HG02943 (cell line): ENCODE results near the gene OCRL.

Experiments
- ATAC-seq: cut with Tn5 transposase; IDR thresholded peaks from one replicate; pipeline ENCODE4 v1.9.1; 2021; ENCODE audit warnings: mild to moderate bottlenecking, low read depth, moderate library complexity; ENCODE audit not compliant: unreplicated experiment

The OCRL gene

DNA sequence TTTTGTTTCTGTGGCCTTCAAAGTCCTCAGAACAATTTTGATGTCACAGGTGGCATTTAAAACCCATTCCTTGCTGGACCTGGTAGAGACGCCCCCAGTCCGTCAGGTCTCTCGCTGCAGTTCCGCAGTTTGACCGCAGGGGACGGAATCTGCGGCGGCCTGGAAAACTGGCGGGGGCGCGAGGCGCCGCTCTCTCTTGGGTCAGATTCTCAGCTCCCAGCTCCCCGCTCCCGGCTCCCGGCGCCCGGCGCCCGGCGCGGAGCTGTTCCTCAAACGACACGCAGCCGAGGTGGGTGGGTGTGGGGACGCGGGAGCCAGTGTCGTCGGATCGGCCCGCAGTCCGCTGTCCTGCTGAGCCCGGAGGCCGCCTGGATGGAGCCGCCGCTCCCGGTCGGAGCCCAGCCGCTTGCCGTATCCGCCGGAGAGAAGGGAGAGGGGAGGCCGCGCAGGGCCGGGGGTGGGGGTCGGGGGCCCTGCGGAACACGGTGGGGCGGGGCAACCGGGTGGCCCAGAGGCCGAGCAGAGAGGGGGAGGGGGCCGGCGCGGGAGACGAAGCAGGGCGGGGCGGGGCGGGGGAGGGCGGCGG lies at the start of gene OCRL:
Gene OCRL (plus strand): TSS at position 192 of the 586 bp plus-strand sequence. CDS start 181 bp downstream, at position 373.
- peak; percentile 88 for ATAC-seq

DNA sequence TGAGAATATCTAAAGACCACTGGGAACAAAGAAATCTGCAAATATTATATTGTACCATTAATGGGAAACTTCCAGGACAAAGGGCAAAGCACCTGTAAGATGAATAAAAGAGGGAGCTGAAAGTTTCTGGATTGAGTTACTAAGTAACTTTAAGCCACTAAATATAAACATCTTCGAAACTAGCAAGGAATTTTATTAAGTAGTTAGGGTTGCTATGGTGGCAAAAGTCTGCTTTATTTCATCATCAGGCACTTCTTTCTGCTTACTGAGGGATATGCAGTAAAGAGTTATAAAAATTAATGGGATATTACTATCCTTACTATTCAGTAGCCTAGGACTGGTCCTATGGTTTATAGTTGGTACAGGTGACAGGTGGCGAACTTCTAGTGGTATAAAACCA lies 49.7 kb upstream of the OCRL start:
- no peak for ATAC-seq

DNA sequence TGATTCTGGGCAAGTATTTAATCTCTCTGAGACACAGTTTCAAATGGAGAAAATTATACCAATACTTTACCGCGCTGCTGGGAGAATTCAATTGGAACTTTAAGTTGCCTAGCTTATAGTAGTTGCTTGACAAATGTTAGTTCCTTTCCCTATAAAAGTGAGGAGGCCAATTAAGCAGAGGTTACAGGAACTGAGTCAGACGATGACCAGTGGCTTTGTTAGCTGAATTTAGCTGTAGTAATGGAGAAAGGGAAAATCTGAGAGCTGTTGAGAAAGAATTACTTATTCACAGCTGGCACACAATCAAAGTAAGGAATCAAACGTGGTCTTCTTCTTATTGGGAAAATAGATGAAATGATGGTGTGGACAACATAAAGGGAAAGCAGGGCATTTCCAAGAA lies 46.4 kb upstream of the OCRL start:
- no peak for ATAC-seq

DNA sequence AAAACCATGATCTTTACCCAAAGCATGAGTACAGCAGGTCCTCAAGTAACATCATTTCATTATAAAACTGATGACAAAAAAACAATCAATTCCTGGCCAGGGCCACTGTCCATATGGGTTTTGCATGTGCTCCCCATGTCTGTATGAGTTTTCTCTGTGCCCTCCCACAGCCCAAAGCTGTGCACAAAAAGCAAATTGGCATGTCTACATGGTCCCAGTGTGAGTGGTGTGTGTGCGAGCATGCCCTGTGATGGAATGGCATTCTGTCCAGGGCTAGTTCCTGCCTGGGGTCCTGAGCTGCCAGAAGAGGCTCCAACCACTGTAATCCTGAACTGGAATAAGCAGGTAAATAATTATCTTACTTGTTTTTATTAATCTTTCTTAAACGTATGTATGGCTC lies 45.2 kb upstream of the OCRL start:
- no peak for ATAC-seq

DNA sequence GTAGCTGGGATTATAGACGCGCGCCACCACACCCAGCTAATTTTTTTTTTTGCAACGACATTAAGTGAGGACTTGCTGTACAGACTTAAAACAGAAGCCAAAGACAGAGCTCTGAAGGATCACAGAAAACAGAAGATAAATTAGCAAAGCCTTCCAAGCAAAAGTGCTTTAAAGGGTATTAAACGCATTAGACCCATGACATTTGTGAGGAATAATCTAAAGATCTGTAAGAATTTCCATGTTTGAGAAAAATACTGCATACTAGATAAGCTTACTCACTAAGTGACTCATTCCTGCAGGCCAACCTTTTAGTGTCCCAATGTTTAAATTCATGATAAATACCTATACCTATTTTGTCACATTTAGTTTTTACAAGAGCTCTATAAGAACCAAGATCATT lies 44.2 kb upstream of the OCRL start:
- ATAC-seq, result no peak

DNA sequence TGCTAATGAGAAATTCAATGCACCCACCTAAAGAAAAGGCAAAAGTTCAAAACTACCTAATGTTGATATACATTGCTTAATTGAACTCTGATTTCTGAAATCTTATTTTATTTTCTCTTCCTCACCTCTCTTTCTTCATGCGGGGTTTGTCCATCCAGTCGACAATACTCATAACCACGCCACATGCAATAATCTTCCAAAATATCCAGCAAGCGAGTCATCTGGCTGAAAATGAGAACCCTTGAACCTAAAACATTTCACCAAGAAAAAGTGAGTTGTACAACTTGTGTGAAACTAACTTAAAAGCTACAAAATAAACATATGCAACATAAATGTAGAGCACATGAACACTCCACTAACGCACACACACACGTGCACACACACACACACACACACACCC lies 43.4 kb upstream of the OCRL start:
- no peak for ATAC-seq

DNA sequence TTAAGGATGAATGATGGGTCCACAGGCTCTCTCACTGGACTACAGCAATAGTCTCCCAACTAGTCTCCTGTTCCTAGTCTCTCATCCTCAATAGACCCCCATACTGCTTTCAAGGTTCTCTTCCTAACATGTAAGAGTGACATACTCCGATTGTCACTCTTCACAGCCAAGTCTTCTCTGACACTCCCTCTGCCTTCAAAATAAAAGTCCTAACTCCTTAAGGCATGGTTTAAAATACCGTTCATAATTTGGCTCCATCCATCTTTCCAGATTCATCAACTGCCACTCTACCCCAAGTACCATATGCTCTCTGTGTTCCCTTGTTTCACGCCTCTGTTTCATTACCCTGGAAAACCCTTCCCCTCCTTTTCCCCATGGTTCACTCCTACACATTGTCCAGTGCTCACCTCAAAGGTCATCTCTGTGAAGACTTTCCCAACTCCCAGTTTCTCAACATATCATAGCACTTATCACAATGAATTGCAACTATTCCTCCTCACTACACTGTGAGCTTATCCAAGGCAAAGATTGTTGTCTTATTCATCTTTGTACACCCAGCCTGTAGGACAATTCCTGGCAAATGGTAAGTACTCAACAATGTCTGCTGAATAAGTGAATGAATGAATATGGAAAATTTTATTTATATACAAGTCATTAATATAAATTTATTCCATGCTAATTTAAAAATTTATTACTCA lies 42.8 kb upstream of the OCRL start:
- ATAC-seq, result no peak

DNA sequence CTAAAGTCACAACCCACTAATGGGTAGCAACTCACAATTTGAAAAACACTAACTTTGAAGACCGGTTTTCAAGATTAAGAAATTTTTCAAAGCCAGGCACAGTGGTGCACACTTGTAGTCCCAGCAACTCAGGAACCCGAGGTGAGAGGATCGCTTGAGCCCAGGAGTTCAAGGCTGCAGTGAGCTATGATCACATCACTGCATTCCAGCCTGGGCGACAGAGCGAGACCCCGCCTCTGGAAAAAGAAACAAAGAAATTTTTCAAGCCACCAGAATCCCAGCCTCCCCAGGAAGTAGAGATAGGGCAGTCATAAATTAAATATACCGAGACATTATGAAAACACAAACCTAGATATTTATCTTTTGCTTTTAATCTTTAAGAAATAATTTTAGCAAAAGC lies 29.7 kb upstream of the OCRL start:
- ATAC-seq, result no peak

DNA sequence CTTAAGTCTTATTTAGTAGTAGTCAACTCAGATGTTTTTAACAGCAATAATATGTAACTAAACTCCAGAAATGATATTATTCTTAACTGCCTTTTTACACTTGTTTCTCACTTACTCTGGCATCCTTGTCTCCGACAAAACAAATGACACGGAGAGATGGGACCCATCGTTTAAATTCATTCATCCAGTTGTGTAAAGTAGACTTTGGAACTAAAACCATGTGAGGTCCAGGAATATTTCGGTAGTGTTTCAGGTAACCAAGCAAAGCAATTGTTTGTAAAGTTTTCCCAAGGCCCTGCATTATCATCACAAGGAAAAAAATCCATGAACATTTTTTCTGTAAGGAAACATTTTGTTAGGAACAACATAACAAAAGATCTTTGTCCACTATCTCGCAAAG lies 28.4 kb upstream of the OCRL start:
- no peak for ATAC-seq

DNA sequence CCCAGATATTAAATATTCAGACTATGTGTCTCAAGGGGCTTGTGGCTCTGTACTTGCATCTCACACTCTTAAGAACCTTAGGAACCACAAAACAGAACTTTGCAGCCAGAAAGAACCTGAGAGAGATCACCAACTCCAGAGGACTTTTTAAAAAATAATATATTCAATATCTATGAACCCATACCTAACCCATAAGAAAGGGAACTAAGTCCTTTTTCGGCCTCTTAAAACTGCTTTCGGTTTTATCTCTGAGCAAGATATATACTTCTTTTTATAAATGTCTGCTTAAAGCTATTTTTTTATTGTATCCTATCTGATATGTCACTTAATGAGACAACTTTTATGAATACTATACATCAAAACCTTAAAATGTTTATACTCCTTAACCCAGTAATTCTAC lies 27.6 kb upstream of the OCRL start:
- ATAC-seq, result no peak

DNA sequence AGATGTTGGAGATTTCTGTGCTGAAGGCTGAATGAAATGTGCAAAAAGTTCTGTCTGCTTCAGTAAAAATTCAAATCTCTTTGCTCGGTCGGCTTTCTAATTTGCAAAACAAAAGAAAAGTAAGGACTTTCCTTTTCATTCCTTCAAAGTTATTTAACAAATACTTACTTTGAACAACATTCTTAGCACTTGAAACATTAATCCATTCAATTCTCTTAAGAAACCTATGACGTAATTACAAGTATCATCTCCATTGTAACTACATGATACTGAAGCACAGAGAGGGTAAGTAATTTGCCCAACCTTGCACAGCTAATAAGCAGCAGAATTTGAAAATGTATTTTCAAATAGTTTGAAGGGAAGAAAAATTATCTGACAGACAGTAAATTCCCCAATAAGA lies 23.7 kb upstream of the OCRL start:
- ATAC-seq, result no peak

DNA sequence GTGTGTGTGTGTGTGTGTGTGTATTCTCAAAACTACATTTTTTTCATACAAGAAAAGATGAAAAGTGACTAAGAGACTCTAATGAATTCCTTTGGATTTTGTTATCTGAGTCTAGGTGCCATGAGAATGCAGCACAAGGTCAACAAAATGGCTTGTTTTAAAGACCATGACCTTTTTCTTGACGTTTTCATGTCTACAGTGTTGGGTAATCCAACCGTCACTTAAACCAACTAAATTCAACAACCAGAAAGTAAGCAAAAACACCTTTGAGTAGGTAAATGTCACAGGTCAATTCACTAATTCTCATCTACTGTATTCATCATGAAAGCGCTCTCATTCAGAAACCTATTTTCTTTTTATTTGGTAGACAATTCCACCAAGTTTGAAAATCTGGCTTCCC lies 19.9 kb upstream of the OCRL start:
- ATAC-seq, result no peak

DNA sequence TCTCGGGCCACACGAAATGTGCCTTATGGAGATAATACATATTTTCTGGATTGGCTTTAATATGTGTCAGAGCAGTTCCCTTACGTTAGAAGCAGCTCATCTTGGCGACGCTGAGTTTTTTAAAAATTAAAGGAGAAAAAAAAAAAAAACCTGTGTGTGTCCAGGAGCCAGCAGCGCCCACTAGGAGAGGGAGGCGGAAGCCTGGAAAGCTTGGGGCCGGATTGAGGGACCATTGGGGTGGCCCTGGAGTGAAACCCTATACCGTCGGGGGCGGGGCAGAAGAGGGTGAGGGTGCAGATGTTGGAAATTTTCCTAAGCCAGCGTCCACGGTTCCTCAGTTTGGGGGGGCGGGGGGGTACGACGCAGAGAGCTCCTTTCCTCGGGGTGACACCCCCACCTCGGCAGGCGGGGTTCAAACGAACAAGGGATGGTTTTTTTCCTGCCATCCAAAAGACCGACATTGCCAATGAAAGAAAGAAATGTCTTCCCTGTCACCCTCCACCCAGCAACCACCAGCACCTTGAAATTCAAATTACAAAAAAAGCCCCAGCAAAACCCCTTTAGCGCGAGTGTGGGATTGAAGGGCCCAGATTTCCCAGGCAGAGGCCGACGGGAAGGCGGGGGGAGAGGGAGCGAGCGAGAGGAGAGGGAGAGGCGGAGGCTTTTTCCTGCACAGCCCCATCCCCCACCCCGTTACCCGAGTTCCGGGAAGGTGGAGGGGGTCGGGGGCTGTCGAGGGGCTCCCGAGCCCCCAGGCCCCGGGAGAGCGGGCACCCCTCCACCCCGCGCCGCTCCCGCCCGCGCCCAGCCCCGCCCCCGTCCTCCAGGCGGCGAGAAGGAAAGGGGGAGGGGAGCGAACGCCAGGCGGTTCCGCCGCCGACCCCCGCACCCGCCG lies 17.6 kb upstream of the OCRL start:
- ATAC-seq, result no peak

DNA sequence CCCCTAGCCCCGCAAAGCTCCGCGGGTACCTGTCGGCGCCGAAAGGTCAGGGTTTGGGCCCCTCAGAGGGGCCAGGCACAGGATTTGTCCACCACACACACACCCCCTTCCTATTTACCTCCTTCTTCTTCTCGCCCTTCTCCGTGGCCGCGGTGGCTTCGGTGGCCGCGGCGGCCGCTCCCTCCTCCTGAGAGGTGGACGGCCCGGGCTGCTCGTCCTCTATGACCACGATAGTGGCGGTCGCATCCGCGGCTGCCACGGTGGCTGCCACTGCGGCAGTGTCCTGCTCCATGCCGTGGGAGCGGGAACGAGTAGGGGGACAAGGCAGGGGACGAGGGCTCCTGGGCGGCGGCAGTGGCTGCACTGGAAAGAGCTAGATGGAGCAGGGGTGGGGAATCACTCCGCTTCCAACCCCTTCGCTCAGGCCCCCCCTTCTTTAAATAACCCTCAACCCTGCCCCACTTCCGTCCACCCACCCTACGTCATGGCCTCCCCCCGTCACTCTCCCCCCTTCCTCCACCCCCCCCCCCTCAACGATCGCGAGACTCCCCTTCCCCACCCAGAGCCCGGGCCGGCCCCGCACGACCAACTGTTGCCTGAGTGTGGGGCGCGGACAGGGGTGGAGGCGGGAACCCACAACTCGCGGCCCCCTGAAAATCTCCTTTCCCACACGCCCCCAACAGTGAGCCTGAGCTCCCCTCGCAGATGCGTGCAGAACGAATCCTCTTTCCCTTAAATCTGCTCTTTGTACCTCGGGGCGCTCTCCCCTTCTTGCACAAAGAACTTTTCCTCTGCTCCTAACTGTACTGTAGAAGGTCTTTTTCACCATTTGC lies 16.8 kb upstream of the OCRL start, which contains the start of gene SMARCA1:
Gene SMARCA1 (minus strand): TSS at position 412 of the 833 bp plus-strand sequence. CDS start 120 bp downstream, at position 292.
- ATAC-seq, result no peak

DNA sequence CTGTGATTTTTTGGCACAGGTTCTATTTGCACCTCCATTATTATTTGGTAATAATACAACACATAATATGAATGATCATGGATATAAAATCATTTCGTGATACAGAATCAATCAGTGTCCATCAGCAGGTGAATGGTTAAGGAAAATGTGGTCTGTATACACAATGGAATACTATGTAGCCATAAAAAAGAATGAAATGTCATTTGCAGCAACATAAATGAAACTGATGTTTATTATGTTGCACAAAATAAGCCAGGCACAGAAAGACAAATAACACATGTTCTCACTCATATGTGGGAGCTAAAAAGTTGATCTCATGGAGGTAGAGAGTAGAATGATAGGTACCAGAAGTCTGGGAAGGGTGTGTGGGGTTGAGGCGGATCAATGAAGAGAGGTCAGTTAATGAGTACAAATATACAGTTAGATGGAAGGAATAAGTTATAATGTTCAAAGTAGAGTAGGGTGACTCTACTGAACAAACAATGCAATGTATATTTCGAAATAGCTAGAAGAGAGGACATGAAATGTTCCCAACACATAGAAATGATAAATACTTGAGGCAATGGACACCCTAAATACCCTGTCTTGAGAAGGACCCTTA lies 15.7 kb upstream of the OCRL start:
- ATAC-seq, result no peak

DNA sequence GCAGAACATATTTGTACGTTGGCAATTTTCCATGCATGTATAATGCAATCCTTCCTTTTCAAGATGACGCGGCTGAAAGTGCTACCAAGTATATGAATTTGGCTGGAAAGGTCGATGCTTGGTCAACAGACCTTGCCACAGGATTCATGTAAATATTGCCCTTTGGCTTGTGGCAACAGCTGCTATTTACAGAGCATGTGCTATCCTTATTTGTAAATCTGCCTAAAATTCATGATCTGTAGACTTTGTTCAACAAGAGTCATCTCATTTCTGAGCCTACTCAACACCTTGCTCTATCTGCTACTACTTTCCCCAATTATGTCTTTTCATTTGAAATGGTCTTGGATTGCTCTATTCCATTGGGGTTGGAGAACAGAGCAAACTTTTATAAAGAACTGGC lies 14.9 kb upstream of the OCRL start:
- ATAC-seq, result no peak

DNA sequence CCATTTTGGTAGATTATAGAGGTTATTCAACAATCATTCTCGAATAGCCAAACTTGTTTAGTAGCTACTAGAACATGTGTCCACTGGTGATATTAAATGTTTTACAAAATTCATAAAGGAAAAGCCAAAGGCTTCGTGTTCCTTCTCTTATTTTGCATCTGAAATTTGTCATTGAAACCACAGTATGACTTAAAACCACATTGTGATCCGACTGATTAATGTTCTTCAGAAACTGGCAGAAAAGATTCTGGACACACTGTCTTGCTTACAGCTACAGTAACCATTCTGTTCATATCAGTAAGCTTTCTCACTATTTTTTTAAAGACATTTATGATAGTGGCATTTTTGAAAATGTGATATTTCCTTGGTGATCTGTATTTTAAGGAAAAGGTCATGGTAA lies 14.2 kb upstream of the OCRL start:
- ATAC-seq, result no peak

DNA sequence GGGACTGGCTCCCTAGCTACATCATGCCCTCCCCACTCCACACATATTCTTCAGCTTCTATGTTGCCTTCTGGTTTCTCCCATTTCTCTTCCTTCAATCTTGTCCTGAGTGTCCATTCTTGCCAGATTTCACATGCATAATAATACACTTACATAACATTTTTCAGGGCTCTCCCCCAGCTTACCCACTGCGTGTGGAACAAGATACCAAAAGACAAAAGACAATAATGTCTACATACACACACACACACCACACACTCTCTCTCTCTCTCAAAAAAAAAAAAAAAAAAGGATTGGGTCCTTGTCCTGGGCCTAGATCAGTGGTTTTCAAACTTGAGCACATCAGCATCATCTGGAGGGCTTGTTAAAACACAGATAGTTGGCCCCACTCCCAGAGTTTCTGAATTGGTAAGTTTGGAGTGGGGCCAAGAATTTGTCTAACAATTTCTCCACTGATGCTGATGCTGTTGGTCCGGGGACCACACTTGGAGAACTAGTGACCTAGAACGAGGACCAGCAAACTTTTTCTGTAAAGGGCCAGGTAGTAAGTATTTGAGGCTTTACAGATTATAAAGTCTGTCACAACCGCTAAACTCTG lies 10.3 kb upstream of the OCRL start:
- no peak for ATAC-seq

DNA sequence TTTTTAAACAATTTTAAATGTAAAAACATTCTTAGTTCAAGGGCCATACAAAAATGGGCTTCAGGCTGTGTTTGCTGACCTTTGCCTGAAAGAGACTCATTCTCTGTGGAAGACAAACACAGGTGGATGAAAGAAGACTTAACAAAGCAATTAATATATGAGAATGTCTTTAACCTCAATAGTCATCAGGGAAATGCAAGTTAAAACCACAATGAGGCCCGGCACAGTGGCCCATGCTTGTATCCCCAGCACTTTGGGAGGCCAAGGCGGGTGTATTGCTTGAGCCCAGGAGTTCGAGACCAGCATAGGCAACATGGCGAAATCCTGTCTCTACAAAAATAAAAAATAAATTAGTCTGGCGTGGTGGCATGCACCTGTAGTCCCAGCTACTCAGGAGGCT lies 9.6 kb upstream of the OCRL start:
- no peak for ATAC-seq

DNA sequence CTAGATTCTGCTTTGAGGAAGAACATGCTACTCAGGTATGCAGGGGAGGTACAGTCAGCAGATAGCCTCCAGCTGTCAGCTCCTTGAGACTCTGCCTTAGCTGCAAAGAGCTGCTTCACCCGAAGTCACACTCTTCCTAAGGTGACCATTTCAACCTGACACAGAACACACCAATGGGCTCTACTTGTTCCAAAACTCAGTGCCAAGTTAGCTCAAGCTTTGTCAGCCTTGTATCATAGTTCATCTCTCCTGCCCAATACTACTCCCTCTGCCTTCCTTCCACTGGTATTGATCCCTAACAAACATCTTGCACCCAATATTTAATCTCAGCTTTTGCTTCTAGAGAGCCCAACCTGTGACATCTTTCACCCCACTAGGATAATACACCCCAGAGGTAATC lies 8.9 kb upstream of the OCRL start:
- ATAC-seq, result no peak
